WTC11 (cell line): ENCODE measurements around the gene HSF5.

Source experiments
- CTCF ChIP-seq: fragments of 200-600 bp; IDR thresholded peaks from 2 replicates; pipeline ENCODE4 v1.8.0; 2022; ENCODE audit warnings: antibody characterized with exemption
- MAX ChIP-seq: sonication (generic); formaldehyde crosslinking; IDR thresholded peaks from 2 replicates; pipeline ENCODE4 v1.8.0; 2022; ENCODE audit warnings: mild to moderate bottlenecking, missing genetic modification reagents
- MXD4 ChIP-seq: fragments of 250-450 bp; sonication (Bioruptor Pico); IDR thresholded peaks from 2 replicates; pipeline ENCODE4 v1.8.0; 2021; ENCODE audit warnings: mild to moderate bottlenecking, moderate library complexity, borderline replicate concordance

DNA sequence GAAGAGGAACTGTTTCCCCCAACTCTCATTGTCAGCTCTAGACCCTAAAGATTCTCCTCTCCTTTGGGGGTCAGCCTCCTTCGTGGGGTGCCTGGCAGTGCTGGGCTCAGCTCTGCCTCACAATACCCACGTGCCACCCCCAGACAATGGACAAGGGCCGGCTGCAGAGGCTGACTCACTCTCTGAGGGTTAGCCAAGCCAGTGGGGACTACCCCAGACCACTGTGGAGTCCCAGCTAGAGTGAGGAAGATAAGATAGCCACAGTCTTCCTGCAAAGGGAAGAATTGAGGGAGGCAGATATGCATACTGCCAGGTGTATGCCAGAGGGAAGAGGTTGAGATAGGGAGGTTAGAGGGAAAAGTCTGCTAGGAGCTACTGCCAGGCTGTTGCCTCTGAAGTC, 39.7 kb upstream of the HSF5 start:
- TF ChIP-seq MAX (CRISPR knock-in tag) = no peak
- no peak for TF ChIP-seq CTCF
- TF ChIP-seq MXD4 (CRISPR knock-in tag) = no peak
